Karpas-422 (cell line): Measurements from ENCODE around the gene PAX5. TPM values are rescaled to one million over a fixed set of nuclear protein-coding genes. Genes with fewer than 3 reads are reported as not detected.
A peak's percentile ranks its signal among the peaks of the same experiment; 100 is the strongest.

Source experiments
- DNase-seq: peaks from one replicate; pipeline ENCODE4 v3.0.0-alpha.2; 2015
- H2AFZ ChIP-seq: fragments of 200-600 bp; sonication (generic); 2 replicates; pipeline ENCODE4 v1.6.1; 2014; ENCODE audit warnings: antibody characterized with exemption, low read length, mixed read lengths
- H3K27ac ChIP-seq: fragments of 200-600 bp; sonication (generic); 2 replicates; pipeline ENCODE4 v1.5.1; 2014; ENCODE audit warnings: mild to moderate bottlenecking, low read length, moderate library complexity
- H3K27me3 ChIP-seq: fragments of 200-600 bp; sonication (generic); 2 replicates; pipeline ENCODE4 v1.6.1; 2014; ENCODE audit warnings: low read length, mixed read lengths
- H3K36me3 ChIP-seq: fragments of 200-600 bp; sonication (generic); 2 replicates; pipeline ENCODE4 v1.6.1; 2014; ENCODE audit warnings: low read length, mixed read lengths; ENCODE audit not compliant: insufficient read depth
- H3K4me1 ChIP-seq: fragments of 200-600 bp; sonication (generic); 2 replicates; pipeline ENCODE4 v1.6.1; 2014; ENCODE audit warnings: mild to moderate bottlenecking, low read length, mixed read lengths
- H3K4me2 ChIP-seq: fragments of 200-600 bp; sonication (generic); 2 replicates; pipeline ENCODE4 v1.6.1; 2014; ENCODE audit warnings: low read length, low read depth, mild to moderate bottlenecking; ENCODE audit not compliant: poor library complexity, severe bottlenecking
- H3K4me3 ChIP-seq: fragments of 200-600 bp; sonication (generic); 2 replicates; pipeline ENCODE4 v1.5.1; 2014; ENCODE audit warnings: mild to moderate bottlenecking, antibody characterized with exemption, low read length, mixed read lengths
- H3K79me2 ChIP-seq: fragments of 200-600 bp; sonication (generic); 2 replicates; pipeline ENCODE4 v1.6.1; 2014; ENCODE audit warnings: mild to moderate bottlenecking, low read length, mixed read lengths
- H3K9ac ChIP-seq: fragments of 200-600 bp; sonication (generic); 2 replicates; pipeline ENCODE4 v1.6.0; 2014; ENCODE audit warnings: low read length
- H3K9me2 ChIP-seq: fragments of 200-600 bp; sonication (generic), shearing (Covaris generic); replicated peaks from 2 replicates; pipeline ENCODE4 v1.6.0; 2014; ENCODE audit warnings: mild to moderate bottlenecking, low read length, moderate library complexity; ENCODE audit not compliant: insufficient read depth
- H3K9me3 ChIP-seq: fragments of 300-700, 200-600 bp; sonication (generic); 2 replicates; pipeline ENCODE4 v1.6.1; 2014; ENCODE audit warnings: low read length, mixed read lengths
- H4K20me1 ChIP-seq: fragments of 200-600 bp; sonication (generic); 2 replicates; pipeline ENCODE4 v1.6.1; 2014; ENCODE audit warnings: mild to moderate bottlenecking, antibody characterized with exemption, low read length, low read depth; ENCODE audit not compliant: insufficient read depth
- total RNA-seq: library from RNA; depleted of rRNA; stranded (reverse); fragments of >200 nt; shearing (Covaris generic); gene quantifications from 2 replicates; pipeline ENCODE4 v1.2.3, GENCODE V29; 2014; ENCODE audit warnings: low replicate concordance

PAX5 gene
- total RNA-seq, 1 experiment from 2014 or later = 88.9 TPM

DNA sequence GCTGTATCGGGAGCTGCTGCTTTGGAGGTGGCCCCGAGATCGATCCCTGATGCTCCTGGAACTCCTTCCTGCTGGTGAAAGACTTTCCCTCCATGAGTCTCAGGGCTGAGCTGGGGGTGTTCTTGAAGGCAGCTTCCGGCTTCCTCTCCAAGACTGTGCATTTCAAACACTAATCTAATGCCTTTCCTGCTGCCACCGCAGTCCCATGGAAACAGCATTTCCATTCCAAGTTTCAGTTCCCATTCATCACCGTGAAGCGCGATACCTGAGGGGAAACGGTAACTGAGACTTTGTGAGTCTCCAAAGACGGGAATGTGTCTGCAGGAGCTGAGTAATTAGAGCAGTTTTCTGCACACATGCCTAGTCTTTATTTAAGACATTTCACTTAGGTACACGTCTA lies 230.1 kb downstream of the PAX5 start:
- Histone ChIP-seq H3K4me3 (no peak overlapping the region), H3K9ac (no peak overlapping the region), H2AFZ (no peak overlapping the region), H3K9me3 (no peaks in the 10 kb centered on the region), H3K27ac (no peak overlapping the region), H3K4me2 (no peak overlapping the region), H3K27me3 (no peaks in the 10 kb centered on the region), H3K79me2 (no peaks in the 10 kb centered on the region), H3K36me3 (no peaks in the 10 kb centered on the region), H4K20me1 (no peaks in the 10 kb centered on the region), H3K4me1 (no peaks in the 10 kb centered on the region), H3K9me2 (no peaks in the 10 kb centered on the region)
- DNase-seq = no peak

DNA sequence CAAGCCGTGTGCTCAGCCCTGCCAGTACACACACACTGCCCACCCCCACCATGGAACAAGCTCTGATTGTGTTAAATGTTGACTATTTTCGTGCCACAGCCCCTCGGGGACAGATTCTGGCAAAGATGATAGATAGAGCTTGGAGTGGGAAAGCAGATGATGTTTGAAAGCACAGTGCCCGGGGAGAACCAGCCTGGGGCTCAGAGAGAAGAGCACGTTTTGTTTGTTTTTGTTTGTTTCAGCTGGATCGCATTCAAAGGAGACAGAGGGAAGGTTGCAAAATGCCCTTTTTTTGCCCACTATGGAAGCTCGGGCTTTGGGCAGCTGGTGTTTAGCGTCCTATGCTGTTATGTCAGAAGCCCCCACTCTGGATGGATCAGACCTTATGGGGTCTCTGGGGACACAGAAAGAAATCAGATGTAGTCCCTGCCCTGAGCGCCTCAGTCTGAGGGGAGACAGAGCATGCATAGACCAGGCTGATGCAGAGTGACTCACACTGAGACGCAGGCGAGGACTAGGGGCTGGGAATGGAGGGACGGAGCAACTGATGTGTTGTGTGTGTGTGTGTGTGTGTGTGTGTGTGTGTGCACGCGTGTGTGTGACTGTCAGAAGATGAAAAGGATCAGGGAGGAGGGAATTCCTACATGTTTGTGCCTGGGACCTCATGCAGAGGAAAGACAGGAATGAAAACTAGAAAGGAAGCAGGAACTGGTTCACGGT lies 231.7 kb downstream of the PAX5 start:
- no peak overlapping the region for H3K4me2 ChIP-seq
- H4K20me1 ChIP-seq = no peaks in the 10 kb centered on the region

GRCh38 chr9:36800455-36800854 lies 233.6 kb downstream of the PAX5 start:
- Histone ChIP-seq H3K27ac (no peak overlapping the region), H2AFZ (no peak overlapping the region), H3K9me2 (no peaks in the 10 kb centered on the region), H3K36me3 (no peaks in the 10 kb centered on the region), H4K20me1 (no peaks in the 10 kb centered on the region), H3K27me3 (no peaks in the 10 kb centered on the region), H3K4me3 (no peak overlapping the region), H3K4me2 (no peak overlapping the region), H3K9ac (no peak overlapping the region), H3K79me2 (no peaks in the 10 kb centered on the region), H3K9me3 (no peaks in the 10 kb centered on the region), H3K4me1 (no peaks in the 10 kb centered on the region)
- no peak for DNase-seq

More for the DNA sequence above, 231.7 kb downstream of the PAX5 start:
- Histone ChIP-seq H3K4me1 (no peaks in the 10 kb centered on the region), H3K9me3 (no peaks in the 10 kb centered on the region), H3K4me3 (no peak overlapping the region), H3K27me3 (no peaks in the 10 kb centered on the region), H3K79me2 (no peaks in the 10 kb centered on the region), H2AFZ (no peak overlapping the region), H3K9ac (no peak overlapping the region), H3K27ac (no peak overlapping the region), H3K36me3 (no peaks in the 10 kb centered on the region), H3K9me2 (no peaks in the 10 kb centered on the region)
- DNase-seq = no peak

DNA sequence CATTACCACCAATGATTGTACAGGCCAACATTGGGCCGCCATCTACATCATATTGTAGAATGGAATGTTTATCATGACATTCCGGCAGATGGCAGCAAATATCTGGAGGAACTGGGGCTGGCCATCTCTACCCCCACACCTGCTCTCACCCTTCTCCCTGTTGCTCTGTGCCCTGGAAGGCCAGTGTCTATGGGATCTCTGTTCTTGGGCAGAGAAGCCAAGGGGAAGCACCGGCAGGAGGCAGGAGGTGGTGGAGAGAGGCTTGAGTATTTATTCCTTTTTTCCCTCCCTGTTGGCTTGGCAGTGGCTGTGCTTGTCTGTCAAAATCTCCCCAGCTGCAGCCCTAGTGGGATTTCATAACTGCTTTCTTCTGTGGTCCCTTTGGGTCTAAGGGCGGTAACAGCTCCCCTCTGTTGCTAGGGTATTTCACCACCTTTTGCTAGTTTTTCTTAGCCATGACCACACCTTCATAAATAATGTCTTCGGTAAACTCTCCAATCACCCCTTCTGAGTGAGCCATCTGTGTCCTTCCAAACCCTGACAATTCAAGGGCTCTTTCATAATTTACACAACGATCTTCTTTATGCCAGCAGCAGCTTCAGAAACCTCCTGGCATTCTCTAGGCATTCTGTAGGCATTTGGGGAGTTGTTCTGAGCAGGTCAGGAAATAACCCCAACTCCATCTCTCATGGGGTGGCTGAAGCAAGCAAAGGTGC lies 235.6 kb downstream of the PAX5 start:
- no peaks in the 10 kb centered on the region for H4K20me1 ChIP-seq
- H3K79me2 ChIP-seq = no peaks in the 10 kb centered on the region
- no peaks in the 10 kb centered on the region for H3K4me1 ChIP-seq

DNA sequence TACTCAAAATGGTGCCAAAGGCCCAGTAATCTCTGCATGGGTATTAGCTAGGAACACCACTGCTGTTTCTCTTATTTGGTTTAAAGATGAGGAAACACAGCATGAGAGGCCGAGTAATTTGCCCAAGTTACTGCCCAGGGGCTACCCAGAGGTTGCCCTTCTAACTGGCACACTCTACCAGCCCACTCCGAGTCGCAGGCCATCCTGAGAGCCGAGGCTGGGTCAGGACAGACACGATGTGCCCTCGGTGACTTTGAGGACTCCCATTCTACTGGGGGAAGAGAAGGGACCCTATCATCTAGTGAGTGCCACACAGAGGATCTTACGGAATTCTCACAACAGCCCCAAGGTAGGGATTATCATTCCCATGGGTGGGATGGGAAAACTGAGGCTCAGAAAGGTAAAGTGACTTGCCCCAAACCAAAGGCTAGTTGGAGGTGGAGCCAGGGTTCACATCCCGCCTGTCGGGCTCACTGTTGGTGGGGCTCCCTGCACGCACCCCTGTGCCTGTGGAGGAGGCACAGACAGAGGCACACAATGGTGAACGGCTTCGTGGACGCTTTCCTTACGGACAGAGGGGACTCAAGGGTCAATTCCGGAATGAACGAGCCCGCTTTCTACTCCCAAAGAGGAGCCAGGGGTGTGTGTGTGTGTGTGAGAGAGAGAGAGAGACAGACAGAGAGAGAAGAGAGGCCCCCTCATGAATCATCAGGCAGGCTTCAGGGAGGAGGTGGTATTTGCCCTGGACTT lies 236.4 kb downstream of the PAX5 start:
- Histone ChIP-seq H2AFZ (no peak overlapping the region), H4K20me1 (no peaks in the 10 kb centered on the region), H3K4me3 (no peak overlapping the region), H3K27me3 (no peaks in the 10 kb centered on the region), H3K79me2 (no peaks in the 10 kb centered on the region), H3K4me2 (no peak overlapping the region), H3K4me1 (no peaks in the 10 kb centered on the region), H3K9me2 (no peaks in the 10 kb centered on the region), H3K27ac (no peak overlapping the region), H3K9ac (no peak overlapping the region), H3K9me3 (peaks cover 10% of the 10 kb centered on the region; the same call in 1 of the 2 replicates), H3K36me3 (no peaks in the 10 kb centered on the region)
- DNase-seq = no peak

More for the DNA sequence above, 235.6 kb downstream of the PAX5 start:
- peaks cover 5% of the 10 kb centered on the region; the same call in 1 of the 2 replicates for H3K9me3 ChIP-seq
- H3K36me3 ChIP-seq = no peaks in the 10 kb centered on the region
- no peaks in the 10 kb centered on the region for H3K27me3 ChIP-seq
- no peak overlapping the region for H2AFZ ChIP-seq
- no peak overlapping the region for H3K27ac ChIP-seq
- no peak overlapping the region for H3K4me2 ChIP-seq
- H3K4me3 ChIP-seq = no peak overlapping the region
- DNase-seq = peak; percentile 87
- H3K9ac ChIP-seq = no peak overlapping the region
- H3K9me2 ChIP-seq = no peaks in the 10 kb centered on the region

DNA sequence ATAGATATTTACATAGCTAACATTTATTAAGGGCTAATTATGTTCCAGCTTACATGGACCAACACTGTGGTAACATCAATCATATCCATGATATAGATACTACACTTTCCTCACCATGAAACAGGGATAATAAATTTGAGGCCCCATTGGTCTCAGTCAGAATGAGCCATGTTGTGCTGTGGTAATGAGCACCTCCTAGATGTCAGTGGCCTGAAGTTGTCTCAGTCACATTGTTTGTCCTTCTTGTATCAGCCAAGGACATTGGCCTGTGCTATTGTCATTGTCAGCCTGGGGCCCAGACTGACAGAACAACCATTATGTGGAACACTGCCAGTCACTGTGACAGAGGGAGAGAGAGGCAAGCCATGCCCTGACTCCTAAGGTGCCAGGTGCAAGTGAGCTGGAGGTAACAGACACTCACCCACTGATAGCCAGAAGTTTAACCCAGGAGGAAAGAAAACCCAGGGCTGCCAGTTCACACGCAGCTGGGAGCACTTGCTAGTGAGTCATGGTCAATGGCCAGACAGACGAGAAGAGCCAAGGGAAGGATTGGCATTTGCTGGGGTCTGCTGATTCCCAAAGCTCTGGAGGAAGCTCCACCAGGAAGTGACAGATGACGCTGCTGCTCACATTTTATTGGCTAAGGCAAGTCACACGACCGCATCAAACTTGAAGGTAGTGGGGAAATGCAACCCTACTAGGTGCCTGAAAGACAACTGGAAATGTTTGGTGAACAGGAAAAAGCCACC lies 237.2 kb downstream of the PAX5 start:
- no peak overlapping the region for H3K9ac ChIP-seq
- H3K36me3 ChIP-seq = no peaks in the 10 kb centered on the region
- H2AFZ ChIP-seq = no peak overlapping the region
- H3K4me3 ChIP-seq = no peak overlapping the region
- H3K9me3 ChIP-seq = peaks cover 10% of the 10 kb centered on the region; the same call in 1 of the 2 replicates
- H3K4me1 ChIP-seq = no peaks in the 10 kb centered on the region
- no peak overlapping the region for H3K27ac ChIP-seq
- no peaks in the 10 kb centered on the region for H3K79me2 ChIP-seq
- no peaks in the 10 kb centered on the region for H3K9me2 ChIP-seq
- no peak for DNase-seq
- no peak overlapping the region for H3K4me2 ChIP-seq
- no peaks in the 10 kb centered on the region for H3K27me3 ChIP-seq
- no peaks in the 10 kb centered on the region for H4K20me1 ChIP-seq

- H3K9ac ChIP-seq = no peak overlapping the region
- H3K4me3 ChIP-seq = no peak overlapping the region
- H3K27me3 ChIP-seq = no peaks in the 10 kb centered on the region
- no peak overlapping the region for H2AFZ ChIP-seq
- no peaks in the 10 kb centered on the region for H3K36me3 ChIP-seq
- peaks cover 10% of the 10 kb centered on the region; the same call in 1 of the 2 replicates for H3K9me3 ChIP-seq
- no peaks in the 10 kb centered on the region for H3K79me2 ChIP-seq
- no peaks in the 10 kb centered on the region for H3K9me2 ChIP-seq
- no peaks in the 10 kb centered on the region for H4K20me1 ChIP-seq
- DNase-seq = no peak
- H3K4me2 ChIP-seq = no peak overlapping the region
- H3K4me1 ChIP-seq = no peaks in the 10 kb centered on the region
- no peak overlapping the region for H3K27ac ChIP-seq
These were observed 239.6 kb downstream of the PAX5 start for GRCh38 chr9:36794461-36794860.
